HG02938 (cell line): Measurements from ENCODE around the gene MSTN.

ENCODE experiments used
- ATAC-seq: cut with Tn5 transposase; IDR thresholded peaks from one replicate; pipeline ENCODE4 v1.9.1; 2021; ENCODE audit warnings: mild to moderate bottlenecking, moderate library complexity; ENCODE audit not compliant: unreplicated experiment

MSTN gene

GRCh38 chr2:190062601-190063000, at the start of gene MSTN:
TSS of gene MSTN (minus strand) at chr2:190062729. CDS start at chr2:190062596, 133 bp downstream.
- ATAC-seq: no peak

DNA sequence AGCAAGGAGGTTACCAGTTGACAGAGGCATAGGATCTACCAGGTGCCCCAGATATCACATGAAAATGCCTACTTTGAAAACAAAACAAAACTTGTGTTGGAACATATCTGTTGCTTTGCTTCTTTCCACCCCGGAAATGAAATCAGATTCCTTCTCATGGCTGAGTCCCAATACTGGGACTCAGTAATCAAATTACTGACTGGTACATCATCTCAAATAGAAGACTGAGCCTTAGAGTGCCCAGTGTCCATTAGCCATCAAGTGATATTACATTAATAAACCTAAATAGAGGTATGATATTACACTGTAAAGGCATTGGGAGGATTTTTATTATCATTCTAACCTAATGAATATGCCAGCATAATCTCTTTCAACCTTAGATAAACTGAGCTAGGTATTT, 48.6 kb upstream of the MSTN start:
- ATAC-seq: no peak

GRCh38 chr2:190110699-190111098, 48.2 kb upstream of the MSTN start:
- no peak for ATAC-seq

DNA sequence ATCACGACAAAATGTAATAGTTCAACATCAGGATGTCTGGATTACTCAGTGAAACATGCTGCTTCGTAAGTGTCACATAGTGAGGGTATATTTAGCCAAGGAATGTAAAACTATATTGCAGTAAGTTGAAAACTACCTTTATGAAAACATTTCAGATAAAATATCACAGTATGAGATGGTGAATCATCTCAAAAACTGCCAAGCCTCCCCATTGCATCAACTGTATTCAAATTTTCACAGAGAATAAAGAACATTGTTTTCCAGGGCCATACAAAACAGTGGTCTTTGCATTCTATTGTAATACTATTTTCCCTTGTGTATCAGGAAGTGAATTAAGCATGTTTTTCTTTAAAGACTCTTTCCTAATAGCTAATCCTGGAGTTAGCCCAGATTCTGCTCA, 47.6 kb upstream of the MSTN start:
- no peak for ATAC-seq

- no peak for ATAC-seq
Observed at GRCh38 chr2:190107409-190107808, 44.9 kb upstream of the MSTN start.

- no peak for ATAC-seq
Observed at GRCh38 chr2:190106783-190107182, 44.3 kb upstream of the MSTN start.

DNA sequence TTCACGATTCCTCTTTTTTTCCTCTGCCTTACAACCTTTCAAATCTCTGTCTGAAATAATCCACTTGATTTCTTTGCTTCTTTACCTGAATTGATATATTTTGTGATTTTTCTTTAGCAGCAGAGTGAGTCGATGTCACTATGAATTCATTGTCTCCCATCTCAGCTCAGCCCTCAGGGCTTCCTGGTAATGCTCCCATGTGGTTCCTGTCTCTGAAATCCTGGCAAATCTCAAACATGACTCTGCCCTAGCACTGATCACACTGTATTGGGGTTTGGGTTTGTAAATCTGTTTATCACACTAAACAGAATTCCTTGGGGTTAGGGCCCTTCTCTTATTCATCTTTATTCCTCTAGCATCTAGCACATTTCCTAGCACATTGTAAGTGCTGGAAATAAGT, 43.0 kb upstream of the MSTN start:
- ATAC-seq: no peak

DNA sequence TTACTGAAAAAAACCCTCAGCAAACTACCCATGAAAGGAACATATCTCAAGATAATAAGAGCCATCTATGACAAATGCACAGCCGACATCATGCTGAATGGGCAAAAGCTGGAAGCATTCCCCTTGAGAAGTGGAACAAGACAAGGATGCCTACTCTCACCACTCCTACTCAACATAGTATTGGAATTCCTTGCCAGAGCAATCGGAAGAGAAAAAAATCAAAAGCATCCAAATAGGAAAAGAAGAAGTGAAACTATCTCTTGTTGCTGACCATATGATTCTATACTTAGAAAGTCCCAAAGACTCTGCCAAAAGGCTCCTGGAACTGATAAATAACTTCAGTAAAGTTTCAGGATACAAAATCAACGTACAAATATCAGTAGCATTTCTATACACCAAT, 40.6 kb upstream of the MSTN start:
- ATAC-seq: no peak

- ATAC-seq: no peak
Observed at GRCh38 chr2:190099890-190100697, 37.6 kb upstream of the MSTN start.

DNA sequence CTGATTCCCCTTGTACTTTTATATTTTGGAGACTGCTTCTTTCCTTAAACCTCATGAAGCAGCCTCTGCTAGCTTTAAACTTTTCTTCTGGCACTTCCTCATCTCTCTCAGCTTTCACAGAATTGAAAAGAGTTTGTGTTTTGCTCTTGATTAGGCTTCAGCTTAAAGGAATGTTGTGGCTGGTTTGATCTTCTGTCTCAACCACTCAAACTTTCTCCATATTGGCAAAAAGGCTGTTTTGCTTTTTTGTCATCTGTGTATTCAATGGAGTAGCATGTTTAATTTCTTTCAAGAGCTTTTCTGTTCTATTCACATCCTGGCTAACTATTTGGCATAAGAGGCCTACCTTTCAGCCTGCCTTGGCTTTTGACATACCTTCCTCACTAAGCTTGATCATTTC, 36.3 kb upstream of the MSTN start:
- ATAC-seq: no peak

DNA sequence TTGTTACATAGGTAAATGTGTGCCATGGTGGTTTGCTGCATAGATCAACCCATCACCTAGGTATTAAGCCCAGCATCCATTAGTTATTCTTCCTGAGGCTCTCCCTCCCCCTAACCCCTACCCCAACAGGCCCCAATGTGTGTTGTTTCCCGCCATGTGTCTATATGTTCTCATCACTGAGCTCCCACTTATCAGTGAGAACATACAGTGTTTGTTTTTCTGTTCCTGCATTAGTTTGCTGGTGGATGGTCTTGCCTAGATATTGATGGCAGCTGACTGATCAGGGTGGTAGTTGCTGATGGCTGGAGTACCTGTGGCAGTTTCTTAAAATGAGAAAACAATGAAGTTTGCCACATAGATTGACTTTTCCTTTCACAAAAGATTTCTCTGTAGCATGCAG, 34.6 kb upstream of the MSTN start:
- ATAC-seq: no peak

GRCh38 chr2:190094316-190094871, 31.9 kb upstream of the MSTN start:
- ATAC-seq: no peak

DNA sequence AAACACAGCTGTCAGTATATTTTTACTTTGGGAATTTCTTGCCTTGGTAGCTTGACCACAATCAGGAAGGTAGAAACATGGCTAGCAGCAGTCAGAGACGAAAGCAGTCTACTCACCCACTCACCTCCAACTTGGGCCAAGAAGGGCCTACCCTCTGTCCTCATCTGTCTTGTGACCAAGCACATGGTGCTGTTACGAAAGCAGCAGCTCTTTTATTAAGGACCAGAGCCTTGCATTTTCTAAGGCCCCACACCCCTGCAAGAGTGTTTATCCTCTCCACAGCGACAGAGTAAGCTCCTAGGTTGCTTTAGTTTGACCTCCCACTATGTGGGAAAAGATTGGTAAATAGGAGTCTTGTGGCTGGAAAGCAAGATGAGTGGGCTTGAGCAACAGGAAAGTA, 31.3 kb upstream of the MSTN start:
- no peak for ATAC-seq

DNA sequence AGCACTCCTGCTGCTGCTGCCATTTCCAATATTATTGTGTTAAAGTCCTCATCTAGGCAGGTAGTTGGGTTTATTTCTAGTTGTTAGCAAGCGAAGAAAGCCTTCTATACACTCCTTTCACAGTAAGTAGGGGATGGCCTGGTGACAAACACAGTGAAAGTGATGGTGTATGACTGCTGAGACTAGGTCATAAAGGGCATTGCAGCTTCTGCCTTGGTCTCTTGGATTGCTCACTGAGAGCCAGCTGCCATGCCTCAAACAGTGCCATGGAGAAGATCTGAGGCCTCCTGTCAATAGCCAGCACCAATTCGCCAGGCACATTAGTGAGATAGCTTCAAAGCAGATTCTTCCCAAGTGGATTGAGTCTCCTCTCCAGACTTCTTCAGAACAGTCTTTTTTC, 27.6 kb upstream of the MSTN start:
- no peak for ATAC-seq

DNA sequence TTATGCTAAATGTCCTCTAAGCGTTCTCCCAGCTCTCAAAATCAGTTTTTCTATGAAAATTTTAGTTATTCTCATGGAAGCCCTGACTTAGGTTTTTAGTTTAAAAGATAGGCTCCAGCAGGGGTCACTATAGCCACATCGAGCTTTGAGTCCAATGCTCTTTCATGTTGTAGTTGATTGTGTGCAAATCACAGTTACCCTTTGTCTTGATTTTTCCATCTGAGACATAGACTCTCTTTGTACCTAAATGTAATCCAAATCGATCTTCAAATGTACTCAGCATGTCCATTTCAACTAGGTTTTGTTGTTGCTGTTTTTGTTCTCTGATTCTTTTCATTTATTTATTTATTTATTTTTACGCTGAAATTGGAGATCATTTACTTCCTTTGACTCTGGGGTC, 26.4 kb upstream of the MSTN start:
- ATAC-seq: no peak

DNA sequence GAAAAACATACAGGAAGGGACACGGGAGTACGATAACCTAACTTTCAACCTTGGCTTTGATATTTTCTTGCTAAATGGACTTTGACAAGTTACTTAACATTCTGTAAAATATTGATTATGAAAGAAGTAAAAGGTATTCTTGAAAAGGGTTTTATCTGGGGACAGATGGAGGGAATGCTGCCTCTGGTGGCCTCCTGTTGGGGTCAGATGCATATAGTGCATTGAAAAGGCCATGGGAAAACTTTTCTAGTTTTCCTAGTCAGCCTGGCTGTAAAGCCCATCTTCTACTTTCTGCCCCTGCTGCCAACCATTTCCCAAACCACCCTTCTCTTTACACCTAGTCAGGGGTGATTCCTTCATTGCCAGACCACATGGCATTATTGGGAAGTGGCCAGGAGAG, 22.2 kb upstream of the MSTN start:
- no peak for ATAC-seq

- no peak for ATAC-seq
Observed at GRCh38 chr2:190082118-190082517, 19.6 kb upstream of the MSTN start.

GRCh38 chr2:190080527-190081049, 18.1 kb upstream of the MSTN start:
- ATAC-seq: no peak

GRCh38 chr2:190079160-190079559, 16.6 kb upstream of the MSTN start:
- no peak for ATAC-seq

DNA sequence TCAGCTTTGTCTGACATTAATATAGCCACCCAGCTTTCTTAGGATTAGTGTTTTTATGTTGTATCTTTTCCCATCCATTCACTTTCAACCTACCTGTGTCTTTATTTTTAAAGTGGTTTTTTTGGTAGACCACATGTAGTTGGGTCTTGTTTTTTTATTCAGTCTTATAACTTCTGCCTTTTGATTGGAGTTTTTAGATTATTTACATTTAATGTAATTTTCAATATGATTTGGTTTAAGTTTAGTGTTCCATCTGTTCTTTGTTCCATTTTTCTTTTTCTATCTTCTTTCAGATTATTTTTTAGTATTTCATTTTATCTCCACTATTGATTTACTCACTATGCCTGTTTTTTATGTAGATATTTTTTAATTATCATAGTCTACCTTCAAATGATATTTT, 13.1 kb upstream of the MSTN start:
- ATAC-seq: no peak

- no peak for ATAC-seq
Observed at GRCh38 chr2:190069936-190070696, 7.6 kb upstream of the MSTN start.

GRCh38 chr2:190068764-190069163, 6.2 kb upstream of the MSTN start:
- ATAC-seq: no peak
